Smooth muscle cell (in vitro differentiated cells): ENCODE results near the gene ETF1. TPM values are rescaled to one million over a fixed set of nuclear protein-coding genes. Genes with fewer than 3 reads are reported as not detected.

ENCODE experiments used
- DNase-seq: peaks from one replicate; lab custom pipeline; 2025; ENCODE audit not compliant: unreplicated experiment; lab: John Stamatoyannopoulos, UW
- H2AFZ ChIP-seq: fragments of 200-600 bp; sonication (generic); 2 replicates; pipeline ENCODE4 v1.6.0; 2016; ENCODE audit warnings: antibody characterized with exemption, low read depth, mild to moderate bottlenecking
- H3F3A ChIP-seq: fragments of 200-600 bp; sonication (generic); 2 replicates; pipeline ENCODE4 v1.6.0; 2017; ENCODE audit warnings: antibody characterized with exemption, low read depth
- H3K27ac ChIP-seq: fragments of 200-600 bp; sonication (generic); 2 replicates; pipeline ENCODE4 v1.5.1; 2016; ENCODE audit warnings: low read depth, mild to moderate bottlenecking
- H3K27me3 ChIP-seq: fragments of 200-600 bp; sonication (generic); 2 replicates; pipeline ENCODE4 v1.6.1; 2016; ENCODE audit warnings: low read depth, mild to moderate bottlenecking
- H3K36me3 ChIP-seq: fragments of 200-600 bp; sonication (generic); 2 replicates; pipeline ENCODE4 v1.5.1; 2016; ENCODE audit warnings: low read depth
- H3K4me1 ChIP-seq: fragments of 200-600 bp; sonication (generic); 2 replicates; pipeline ENCODE4 v1.5.1; 2016; ENCODE audit warnings: low read depth
- H3K4me2 ChIP-seq: fragments of 200-600 bp; sonication (generic); 2 replicates; pipeline ENCODE4 v1.6.0; 2016; ENCODE audit warnings: mild to moderate bottlenecking
- H3K4me3 ChIP-seq: fragments of 200-600 bp; sonication (generic); 2 replicates; pipeline ENCODE4 v1.5.1; 2016; ENCODE audit warnings: mild to moderate bottlenecking
- H3K79me2 ChIP-seq: fragments of 200-600 bp; sonication (generic); 2 replicates; pipeline ENCODE4 v1.6.0; 2016; ENCODE audit warnings: low read depth, mild to moderate bottlenecking
- H3K9ac ChIP-seq: fragments of 200-600 bp; sonication (generic); 2 replicates; pipeline ENCODE4 v1.6.0; 2016; ENCODE audit warnings: low read depth
- H3K9me3 ChIP-seq: fragments of 200-600 bp; sonication (generic); replicated peaks from 2 replicates; pipeline ENCODE4 v1.5.1; 2016; ENCODE audit warnings: low read depth
- H4K20me1 ChIP-seq: fragments of 200-600 bp; sonication (generic); 2 replicates; pipeline ENCODE4 v1.6.0; 2016; ENCODE audit warnings: low read depth
- CTCF ChIP-seq: fragments of 200-600 bp; sonication (generic); IDR thresholded peaks from 2 replicates; pipeline ENCODE4 v1.5.1; 2017; ENCODE audit warnings: borderline replicate concordance, mild to moderate bottlenecking, antibody characterized with exemption; ENCODE audit not compliant: insufficient read depth, poor library complexity, severe bottlenecking
- WGBS: methylation state at CpG from one replicate; pipeline ENCODE4 v1.1.7; 2016; ENCODE audit warnings: low lambda C conversion rate; 5-methylcytosine and 5-hydroxymethylcytosine counted together
- polyA plus RNA-seq: library from polyadenylated mRNA; unstranded; fragments of >200 nt; fragmentation: Nextera tagmentation; extraction: Ambion mirVana; gene quantifications from 2 replicates; pipeline ENCODE4 v1.2.1, GENCODE V29; 2016
- total RNA-seq: library from RNA; depleted of rRNA; stranded (reverse); fragments of >200 nt; gene quantifications from 2 replicates; pipeline ENCODE4 v1.2.3, GENCODE V29; 2014

ETF1 gene
- total and polyA plus RNA-seq, 2 experiments from 2014 or later: 48.7 to 98.0 TPM

GRCh38 chr5:138536665-138537315 lies 6.2 kb downstream of the ETF1 start:
- Histone ChIP-seq H3K9ac (no peak overlapping the region), H3K9me3 (no peaks in the 10 kb centered on the region), H3K4me3 (no peak overlapping the region), H3F3A (peaks cover 5% of the 10 kb centered on the region), H4K20me1 (peaks cover 100% of the 10 kb centered on the region), H3K36me3 (no peaks in the 10 kb centered on the region), H3K79me2 (peaks cover 100% of the 10 kb centered on the region), H3K4me1 (peaks cover 16% of the 10 kb centered on the region), H3K27me3 (no peaks in the 10 kb centered on the region), H3K27ac (peak overlapping the region; percentile 21), H2AFZ (no peak overlapping the region), H3K4me2 (no peak overlapping the region)
- TF ChIP-seq CTCF: peak; percentile 24
- WGBS: 89% methylated on average over 4 of the region's 4 CpGs
- no peak for DNase-seq

- H3K9ac ChIP-seq: no peak overlapping the region
- H3K9me3 ChIP-seq: no peaks in the 10 kb centered on the region
- H3K4me2 ChIP-seq: no peak overlapping the region
- H3K36me3 ChIP-seq: no peaks in the 10 kb centered on the region
- no peaks in the 10 kb centered on the region for H3K27me3 ChIP-seq
- peaks cover 100% of the 10 kb centered on the region for H3K79me2 ChIP-seq
- H2AFZ ChIP-seq: no peak overlapping the region
- TF ChIP-seq CTCF: no peak
- peaks cover 10% of the 10 kb centered on the region for H3K4me1 ChIP-seq
- H3K27ac ChIP-seq: no peak overlapping the region
- WGBS: 75% methylated on average over 2 of the region's 2 CpGs
- no peak overlapping the region for H3K4me3 ChIP-seq
- peaks cover 100% of the 10 kb centered on the region for H4K20me1 ChIP-seq
- peaks cover 5% of the 10 kb centered on the region for H3F3A ChIP-seq
- DNase-seq: no peak
Observed at GRCh38 chr5:138536215-138536614, 6.8 kb downstream of the ETF1 start.

GRCh38 chr5:138533973-138534941 lies 8.8 kb downstream of the ETF1 start:
- Histone ChIP-seq H3F3A (no peaks in the 10 kb centered on the region), H3K4me3 (no peak overlapping the region), H3K79me2 (peaks cover 100% of the 10 kb centered on the region), H3K27ac (no peak overlapping the region), H3K9me3 (no peaks in the 10 kb centered on the region), H4K20me1 (peaks cover 100% of the 10 kb centered on the region), H3K4me1 (no peaks in the 10 kb centered on the region), H3K9ac (no peak overlapping the region), H3K4me2 (no peak overlapping the region), H2AFZ (no peak overlapping the region), H3K36me3 (no peaks in the 10 kb centered on the region), H3K27me3 (no peaks in the 10 kb centered on the region)
- TF ChIP-seq CTCF: no peak
- 90% methylated on average over 5 of the region's 5 CpGs for WGBS
- DNase-seq: no peak
